ENCODE measurements around the gene ZNG1C.
"Not testable (repeated sequence)": the region's sequence is repeated elsewhere in the genome, so short reads cannot be mapped to it uniquely, and the experiment has no call there.

ZNG1C gene

GRCh38 chr9:68241683-68242082, at the start of gene ZNG1C:
TSS of gene ZNG1C (plus strand) at chr9:68241983. CDS start at chr9:68242032, 49 bp downstream.
- not testable (repeated sequence) for DNase-seq (ENCODE audit: low read depth)

GRCh38 chr9:68242437-68242836, 654 bp downstream of the ZNG1C start:
- DNase-seq (ENCODE audit: low read depth): not testable (repeated sequence)

GRCh38 chr9:68281041-68281440, 39.3 kb downstream of the ZNG1C start:
- DNase-seq (ENCODE audit: low read depth): not testable (repeated sequence)

GRCh38 chr9:68302567-68302966, 60.8 kb downstream of the ZNG1C start, which contains the start of gene FOXD4L3:
TSS of gene FOXD4L3 (plus strand) at chr9:68302867. CDS start at chr9:68302952, 85 bp downstream.
- DNase-seq (ENCODE audit: low read depth): not testable (repeated sequence)

- not testable (repeated sequence) for DNase-seq (ENCODE audit: low read depth)
These were observed 62.0 kb downstream of the ZNG1C start for GRCh38 chr9:68303771-68304170.

- DNase-seq (ENCODE audit: low read depth): not testable (repeated sequence)
These were observed 62.4 kb downstream of the ZNG1C start for GRCh38 chr9:68304212-68304611.

- not testable (repeated sequence) for DNase-seq (ENCODE audit: low read depth)
These were observed 63.0 kb downstream of the ZNG1C start for GRCh38 chr9:68304777-68305176.

GRCh38 chr9:68305680-68306285, 64.0 kb downstream of the ZNG1C start:
- DNase-seq (ENCODE audit: low read depth): not testable (repeated sequence)

- not testable (repeated sequence) for DNase-seq (ENCODE audit: low read depth)
These were observed 64.7 kb downstream of the ZNG1C start for GRCh38 chr9:68306391-68306964.

GRCh38 chr9:68307127-68307526, 65.3 kb downstream of the ZNG1C start:
- not testable (repeated sequence) for DNase-seq (ENCODE audit: low read depth)

GRCh38 chr9:68307654-68308053, 65.9 kb downstream of the ZNG1C start:
- not testable (repeated sequence) for DNase-seq (ENCODE audit: low read depth)

- not testable (repeated sequence) for DNase-seq (ENCODE audit: low read depth)
These were observed 69.4 kb downstream of the ZNG1C start for GRCh38 chr9:68311208-68311607.

- DNase-seq (ENCODE audit: low read depth): not testable (repeated sequence)
These were observed 76.4 kb downstream of the ZNG1C start for GRCh38 chr9:68318209-68318608.

GRCh38 chr9:68323749-68324148, 82.0 kb downstream of the ZNG1C start:
- DNase-seq (ENCODE audit: low read depth): not testable (repeated sequence)

GRCh38 chr9:68324518-68324917, 82.7 kb downstream of the ZNG1C start:
- not testable (repeated sequence) for DNase-seq (ENCODE audit: low read depth)

- not testable (repeated sequence) for DNase-seq (ENCODE audit: low read depth)
These were observed 87.3 kb downstream of the ZNG1C start for GRCh38 chr9:68329106-68329505.

GRCh38 chr9:68330531-68331173, 88.9 kb downstream of the ZNG1C start:
- DNase-seq (ENCODE audit: low read depth): not testable (repeated sequence)

- DNase-seq (ENCODE audit: low read depth): not testable (repeated sequence)
These were observed 90.3 kb downstream of the ZNG1C start for GRCh38 chr9:68332122-68332521.

- DNase-seq (ENCODE audit: low read depth): not testable (repeated sequence)
These were observed 94.2 kb downstream of the ZNG1C start for GRCh38 chr9:68335935-68336334.

- not testable (repeated sequence) for DNase-seq (ENCODE audit: low read depth)
These were observed 95.0 kb downstream of the ZNG1C start for GRCh38 chr9:68336639-68337339.

GRCh38 chr9:68338000-68338399, 96.2 kb downstream of the ZNG1C start:
- DNase-seq (ENCODE audit: low read depth): not testable (repeated sequence)

All from CMK (cell line).